BE2C (cell line): ENCODE data around the gene MCFD2.
"Not testable (repeated sequence)": the region's sequence is repeated elsewhere in the genome, so short reads cannot be mapped to it uniquely, and the experiment has no call there.

Source experiments
- DNase-seq: peaks from one replicate; pipeline ENCODE4 v3.0.0-alpha.2; 2020
- H3K27me3 ChIP-seq: fragments of 250-450 bp; sonication (Bioruptor Pico); 2 replicates; pipeline ENCODE4 v1.5.1; 2020; ENCODE audit warnings: mild to moderate bottlenecking
- H3K36me3 ChIP-seq: fragments of 250-450 bp; sonication (Bioruptor Pico); 2 replicates; pipeline ENCODE4 v1.5.1; 2020; ENCODE audit warnings: mild to moderate bottlenecking
- H3K4me1 ChIP-seq: fragments of 250-450 bp; sonication (Bioruptor Pico); 2 replicates; pipeline ENCODE4 v1.5.1; 2020
- H3K4me3 ChIP-seq: 2 replicates; pipeline ENCODE4 v1.5.1; 2011; ENCODE audit warnings: low read depth, low read length
- H3K9me3 ChIP-seq: fragments of 250-450 bp; sonication (Bioruptor Pico); 2 replicates; pipeline ENCODE4 v1.5.1; 2020
- TF ChIP-seq, protein P1 (sequence below): IDR thresholded peaks from 2 replicates; pipeline ENCODE4 v1.5.1; 2012; ENCODE audit warnings: mild to moderate bottlenecking, low read depth, low read length

The MCFD2 gene

GRCh38 chr2:46914578-46915230, 902 bp downstream of the MCFD2 start:
- H3K4me1 ChIP-seq = no peaks in the 10 kb centered on the region; the same call in 1 of the 2 replicates

DNA sequence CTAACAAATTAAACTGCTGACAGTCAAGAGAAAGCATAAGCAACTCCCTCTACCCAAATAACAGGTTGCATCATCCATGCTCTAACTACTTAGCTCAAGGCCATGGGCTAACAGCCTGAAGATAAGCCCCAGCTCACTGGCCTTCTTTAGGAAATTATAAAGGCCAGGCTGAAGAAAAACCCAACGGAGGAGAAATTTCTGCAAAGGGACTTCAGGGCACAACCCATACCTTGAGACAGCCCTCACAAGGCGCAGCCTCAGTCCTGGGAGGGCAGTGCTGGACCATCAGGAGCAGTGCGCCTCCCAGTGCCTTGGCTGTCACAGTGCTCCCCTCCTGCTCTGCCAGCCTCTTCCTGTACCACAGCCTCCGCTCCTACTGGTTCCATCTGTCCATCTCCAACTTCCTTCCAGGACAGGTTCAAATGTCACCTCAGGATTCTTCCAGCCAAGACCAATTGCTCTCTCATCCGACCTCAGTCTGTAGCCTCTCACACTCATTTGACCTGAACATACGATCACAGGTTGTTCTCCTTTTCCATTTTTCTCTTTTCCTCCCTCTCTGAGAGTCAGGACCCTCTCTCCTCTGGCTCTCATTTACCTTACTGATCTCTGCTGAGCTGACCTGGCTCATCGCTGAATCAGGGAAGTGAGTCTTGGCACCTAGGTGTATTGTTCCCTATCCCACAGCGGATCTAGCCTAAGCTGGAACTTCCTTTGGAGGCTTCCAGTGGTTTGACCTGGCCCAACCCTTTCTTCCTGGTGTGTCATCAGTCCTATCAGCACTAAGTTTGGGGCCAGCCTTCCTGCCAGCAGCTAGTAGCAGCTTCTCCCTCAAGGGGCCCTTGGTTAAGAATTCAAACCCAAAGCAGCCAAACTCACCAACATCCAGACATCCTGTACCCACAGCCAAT, 1.9 kb downstream of the MCFD2 start:
- Histone ChIP-seq H3K27me3 (no peaks in the 10 kb centered on the region), H3K36me3 (peaks cover 17% of the 10 kb centered on the region), H3K4me3 (peak overlapping the region; percentile 95), H3K4me1 (no peaks in the 10 kb centered on the region; the same call in 1 of the 2 replicates), H3K9me3 (no peaks in the 10 kb centered on the region)
- DNase-seq = no peak
- TF ChIP-seq, protein P1, sequence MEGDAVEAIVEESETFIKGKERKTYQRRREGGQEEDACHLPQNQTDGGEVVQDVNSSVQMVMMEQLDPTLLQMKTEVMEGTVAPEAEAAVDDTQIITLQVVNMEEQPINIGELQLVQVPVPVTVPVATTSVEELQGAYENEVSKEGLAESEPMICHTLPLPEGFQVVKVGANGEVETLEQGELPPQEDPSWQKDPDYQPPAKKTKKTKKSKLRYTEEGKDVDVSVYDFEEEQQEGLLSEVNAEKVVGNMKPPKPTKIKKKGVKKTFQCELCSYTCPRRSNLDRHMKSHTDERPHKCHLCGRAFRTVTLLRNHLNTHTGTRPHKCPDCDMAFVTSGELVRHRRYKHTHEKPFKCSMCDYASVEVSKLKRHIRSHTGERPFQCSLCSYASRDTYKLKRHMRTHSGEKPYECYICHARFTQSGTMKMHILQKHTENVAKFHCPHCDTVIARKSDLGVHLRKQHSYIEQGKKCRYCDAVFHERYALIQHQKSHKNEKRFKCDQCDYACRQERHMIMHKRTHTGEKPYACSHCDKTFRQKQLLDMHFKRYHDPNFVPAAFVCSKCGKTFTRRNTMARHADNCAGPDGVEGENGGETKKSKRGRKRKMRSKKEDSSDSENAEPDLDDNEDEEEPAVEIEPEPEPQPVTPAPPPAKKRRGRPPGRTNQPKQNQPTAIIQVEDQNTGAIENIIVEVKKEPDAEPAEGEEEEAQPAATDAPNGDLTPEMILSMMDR = 0 out of 2 replicates have a peak, but pooled peaks have one; percentile 9

More at GRCh38 chr2:46914578-46915230, 902 bp downstream of the MCFD2 start:
- Histone ChIP-seq H3K4me3 (peak overlapping the region; percentile 95), H3K36me3 (peaks cover 8% of the 10 kb centered on the region), H3K27me3 (no peaks in the 10 kb centered on the region), H3K9me3 (no peaks in the 10 kb centered on the region)
- DNase-seq = no peak
- TF ChIP-seq, protein P1 = no peak

GRCh38 chr2:46909771-46910419, 5.7 kb downstream of the MCFD2 start:
- H3K9me3 ChIP-seq = no peaks in the 10 kb centered on the region
- no peak for DNase-seq
- peaks cover 46% of the 10 kb centered on the region for H3K36me3 ChIP-seq
- no peak overlapping the region for H3K4me3 ChIP-seq
- H3K27me3 ChIP-seq = no peaks in the 10 kb centered on the region
- TF ChIP-seq, protein P1 = no peak
- H3K4me1 ChIP-seq = no peaks in the 10 kb centered on the region; the same call in 1 of the 2 replicates

DNA sequence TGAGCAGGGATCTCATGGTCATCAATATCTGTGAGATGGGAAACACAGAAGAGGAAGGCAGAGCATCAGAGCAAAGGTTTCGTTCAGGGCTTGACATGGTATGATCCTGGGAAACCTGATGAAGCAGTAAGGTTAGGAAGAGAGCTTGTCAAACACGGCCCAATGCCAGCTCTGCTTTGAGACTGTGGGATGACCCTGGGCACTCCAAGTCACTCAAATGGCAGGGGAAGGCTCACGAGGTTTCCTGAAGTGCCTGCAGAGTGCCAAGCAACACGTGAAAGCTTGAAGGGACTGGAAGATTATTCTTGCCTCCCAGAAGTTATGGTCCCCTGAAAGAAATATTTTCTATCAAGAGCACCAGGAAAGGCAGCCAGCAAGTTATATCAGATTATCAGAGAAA, 6.5 kb downstream of the MCFD2 start:
- TF ChIP-seq, protein P1 = no peak
- H3K36me3 ChIP-seq = peaks cover 46% of the 10 kb centered on the region
- H3K4me3 ChIP-seq = no peak overlapping the region
- DNase-seq = no peak
- H3K4me1 ChIP-seq = no peaks in the 10 kb centered on the region; the same call in 1 of the 2 replicates
- no peaks in the 10 kb centered on the region for H3K27me3 ChIP-seq
- H3K9me3 ChIP-seq = no peaks in the 10 kb centered on the region

DNA sequence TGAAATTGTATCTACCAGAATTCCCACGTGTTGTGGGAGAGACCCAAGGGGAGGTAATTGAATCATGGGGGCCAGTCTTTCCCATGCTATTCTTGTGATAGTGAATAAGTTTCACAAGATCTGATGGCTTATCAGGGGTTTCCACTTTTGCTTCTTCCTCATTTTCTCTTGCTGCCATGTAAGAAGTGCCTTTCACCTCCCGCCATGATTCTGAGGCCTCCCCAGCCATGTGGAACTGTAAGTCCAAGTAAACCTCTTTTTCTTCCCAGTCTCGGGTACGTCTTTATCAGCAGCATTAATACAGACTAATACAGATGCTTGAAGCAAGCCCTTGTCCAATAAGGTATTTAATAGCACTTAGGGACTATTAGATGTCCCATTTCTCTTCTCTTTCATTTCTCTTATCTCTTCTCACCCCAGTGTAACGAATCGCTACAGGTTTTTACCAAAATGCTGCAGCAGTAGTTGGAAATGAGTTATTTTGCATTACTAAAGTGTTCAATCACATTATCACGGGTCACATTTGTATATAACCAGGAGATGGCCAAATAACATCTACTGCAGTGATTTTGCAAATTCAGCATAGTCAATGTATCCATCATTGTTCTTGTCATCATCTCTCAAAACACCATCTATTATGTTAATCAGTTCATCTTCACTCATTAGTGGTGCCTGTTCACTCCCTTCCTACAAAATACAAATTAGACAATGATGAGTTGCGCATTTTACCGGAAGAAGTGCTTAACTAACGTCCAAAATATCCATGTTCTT, 10.5 kb downstream of the MCFD2 start:
- not testable (repeated sequence) for H3K4me3 ChIP-seq, H3K4me1 ChIP-seq, DNase-seq, H3K27me3 ChIP-seq, H3K9me3 ChIP-seq
- H3K36me3 ChIP-seq = peaks cover 43% of the 10 kb centered on the region

DNA sequence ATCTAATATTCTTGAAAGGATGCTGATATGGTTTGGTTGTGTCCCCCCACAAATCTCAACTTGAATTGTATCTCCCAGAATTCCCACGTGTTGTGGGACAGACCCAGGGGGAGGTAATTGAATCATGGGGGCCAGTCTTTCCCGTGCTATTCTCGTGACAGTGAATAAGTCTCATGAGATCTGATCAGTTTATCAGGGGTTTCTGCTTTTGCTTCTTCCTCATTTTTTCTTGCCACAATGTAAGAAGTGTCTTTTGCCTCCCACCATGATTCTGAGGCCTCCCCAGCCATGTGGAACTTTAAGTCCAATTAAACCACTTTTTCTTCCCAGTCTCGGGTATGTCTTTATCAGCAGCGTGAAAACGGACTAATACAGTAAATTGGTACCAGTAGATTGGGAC, 12.6 kb downstream of the MCFD2 start:
- not testable (repeated sequence) for H3K27me3 ChIP-seq, H3K4me3 ChIP-seq, DNase-seq, H3K4me1 ChIP-seq, H3K9me3 ChIP-seq
- peaks cover 24% of the 10 kb centered on the region for H3K36me3 ChIP-seq
